HEK293T (cell line): ENCODE results near the gene UBL3.

ENCODE experiments used
- BHLHE40 ChIP-seq: fragments of 450-650 bp; IDR thresholded peaks from 2 replicates; pipeline ENCODE4 v1.6.1; 2016; ENCODE audit warnings: mild to moderate bottlenecking, moderate library complexity, borderline replicate concordance
- CTBP1 ChIP-seq: fragments of 450-650 bp; IDR thresholded peaks from 2 replicates; pipeline ENCODE4 v1.6.1; 2016; ENCODE audit warnings: borderline replicate concordance
- FOXA1 ChIP-seq: fragments of 450-650 bp; IDR thresholded peaks from 2 replicates; pipeline ENCODE4 v1.6.1; 2016; ENCODE audit warnings: mild to moderate bottlenecking
- FOXM1 ChIP-seq: fragments of 450-650 bp; IDR thresholded peaks from 2 replicates; pipeline ENCODE4 v1.6.1; 2017; ENCODE audit warnings: mild to moderate bottlenecking, borderline replicate concordance
- L3MBTL2 ChIP-seq: fragments of 450-650 bp; conservative IDR thresholded peaks from 2 replicates; pipeline ENCODE4 v1.6.1; 2016; ENCODE audit warnings: mild to moderate bottlenecking
- LEF1 ChIP-seq: fragments of 450-650 bp; IDR thresholded peaks from 2 replicates; pipeline ENCODE4 v1.6.1; 2017; ENCODE audit warnings: mild to moderate bottlenecking, borderline replicate concordance
- PKNOX1 ChIP-seq: fragments of 450-650 bp; IDR thresholded peaks from 2 replicates; pipeline ENCODE4 v1.6.1; 2016
- SP1 ChIP-seq: fragments of 450-650 bp; IDR thresholded peaks from 2 replicates; pipeline ENCODE4 v1.6.1; 2017
- SUZ12 ChIP-seq: fragments of 450-650 bp; IDR thresholded peaks from 2 replicates; pipeline ENCODE4 v1.6.1; 2016; ENCODE audit warnings: mild to moderate bottlenecking
- TARDBP ChIP-seq: fragments of 450-650 bp; IDR thresholded peaks from 2 replicates; pipeline ENCODE4 v1.6.1; 2016

GRCh38 chr13:29887686-29888085 is 37.3 kb upstream of the UBL3 start:
- TF ChIP-seq TARDBP = no peak
- no peak for TF ChIP-seq BHLHE40
- TF ChIP-seq LEF1 = no peak
- no peak for TF ChIP-seq L3MBTL2
- no peak for TF ChIP-seq PKNOX1
- no peak for TF ChIP-seq FOXA1
- TF ChIP-seq FOXM1 = no peak
- no peak for TF ChIP-seq SP1
- no peak for TF ChIP-seq SUZ12
- TF ChIP-seq CTBP1 = no peak
